K562 (cell line): ENCODE data around the gene AFF3. TPM values are rescaled to one million over a fixed set of nuclear protein-coding genes. Genes with fewer than 3 reads are reported as not detected.

Source experiments
- CEBPB ChIP-seq: fragments of 450-650 bp; IDR thresholded peaks from 2 replicates; pipeline ENCODE4 v1.6.1; 2016; ENCODE audit warnings: missing genetic modification characterization, missing compliant biosample characterization
- CTCF ChIP-seq, 3 experiments: IDR thresholded peaks in 2 of 3; conservative IDR thresholded peaks in 1 of 3; 2 replicates each; pipeline ENCODE4 v1.5.1; 2011 to 2012; ENCODE audit warnings: low read length in 3 of 3, mild to moderate bottlenecking in 3 of 3, control low read depth in 2 of 3, improper control_type of control experiment in 1 of 3, inconsistent platforms in 1 of 3, low read depth in 1 of 3, mixed read lengths in 1 of 3, moderate library complexity in 1 of 3; ENCODE audit not compliant: insufficient read depth in 2 of 3
- REST ChIP-seq, 2 experiments: fragments of 450-650 bp; formaldehyde crosslinking in 1 of 2; IDR thresholded peaks; 2 replicates each; pipeline versions ENCODE4 v1.4.0 to v1.6.1; 2014 to 2020; ENCODE audit warnings: mild to moderate bottlenecking in 2 of 2, borderline replicate concordance in 1 of 2, low read depth in 1 of 2
- SIN3A ChIP-seq, 2 experiments: fragments of 150-350 bp in 1 of 2; IDR thresholded peaks; 2 replicates each; pipeline ENCODE4 v1.6.1; 2011 to 2016; ENCODE audit warnings: borderline replicate concordance in 2 of 2, low read depth in 2 of 2, low read length in 2 of 2, mild to moderate bottlenecking in 2 of 2, moderate library complexity in 2 of 2; ENCODE audit not compliant: control insufficient read depth in 1 of 2
- polyA plus RNA-seq, 8 experiments: library from polyadenylated mRNA; depleted of rRNA in 4 of 8; stranded (reverse) in 5 of 8; unstranded in 3 of 8; fragments of >200 nt; fragmentation: Nextera tagmentation in 2 of 8; fragmentation: Illumina TruSeq in 1 of 8; extraction: Ambion mirVana in 2 of 8; extraction: Trizol in 1 of 8; gene quantifications; 2 replicates each; pipeline versions ENCODE4 v1.2.1 to v1.2.3, GENCODE V29; 2011 to 2014; ENCODE audit warnings: inconsistent platforms in 1 of 8, missing spikeins in 1 of 8
- total RNA-seq, 7 experiments: library from RNA; depleted of rRNA in 6 of 7; stranded (reverse); fragments of >200 nt in 6 of 7; fragmentation: Illumina TruSeq in 2 of 7; extraction: Trizol in 2 of 7; gene quantifications; 2 replicates each; pipeline versions ENCODE4 v1.2.1 to v1.2.3, GENCODE V29; 2011 to 2021; ENCODE audit warnings: low replicate concordance in 1 of 7

Gene AFF3
- total and polyA plus RNA-seq, 9 of the 15 experiments (the other 6 are each of a cell fraction or from before 2014, with no cell fraction given), result 0.02 to 0.11 TPM; not detected in 7

DNA sequence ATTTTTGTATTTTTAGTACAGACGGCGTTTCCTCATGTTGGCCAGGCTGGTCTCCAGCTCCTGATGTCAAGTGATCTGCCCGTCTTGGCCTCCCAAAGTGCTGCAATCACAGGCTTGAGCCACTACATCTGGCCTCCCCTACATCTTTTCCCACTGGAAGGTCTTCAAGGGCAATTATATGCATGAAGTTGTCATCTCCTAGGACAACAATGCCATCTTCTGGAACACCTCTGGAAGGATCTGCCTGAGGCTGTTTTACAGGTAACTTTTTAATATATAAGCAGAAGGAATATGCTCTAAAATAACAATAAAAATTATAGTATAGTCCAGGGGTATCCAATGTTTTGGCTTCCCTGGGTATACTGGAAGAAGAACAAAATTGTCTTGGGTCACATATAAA is 321.4 kb downstream of the AFF3 start (continued):
- TF ChIP-seq CTCF (IDR thresholded peaks at IDR 0.05 in 2 of 3, conservative IDR thresholded peaks at IDR 0.05 in 1 of 3; ENCODE audit: insufficient read depth in 2 of 3, low read depth in 1 of 3, low read length in 3 of 3) (peak; percentile 12 to 53 (median 25); a peak in 3 of 6 replicates), REST (IDR thresholded peaks at IDR 0.05; ENCODE audit: borderline replicate concordance) (peak; percentile 68), REST (CRISPR knock-in tag; IDR thresholded peaks at IDR 0.05; ENCODE audit: low read depth) (no peak), CEBPB (tag) (no peak), SIN3A (IDR thresholded peaks at IDR 0.05; ENCODE audit: borderline replicate concordance in 2 of 2, control insufficient read depth in 1 of 2, low read depth in 2 of 2, low read length in 2 of 2) (no peak)
- TF ChIP-seq, all 486 proteins: peak for 5
